Endothelial cell (in vitro differentiated cells): Measurements from ENCODE around the gene BTN3A1. TPM values are rescaled to one million over a fixed set of nuclear protein-coding genes. Genes with fewer than 3 reads are reported as not detected.

Source experiments
- DNase-seq: peaks from one replicate; pipeline ENCODE4 v3.0.0; 2021; ENCODE audit warnings: low spot score
- H3K27ac Mint-ChIP-seq: one replicate; pipeline ENCODE4 v1.8.0; 2021; ENCODE audit warnings: mixed read lengths, inconsistent platforms; ENCODE audit not compliant: unreplicated experiment
- H3K27me3 Mint-ChIP-seq: one replicate; pipeline ENCODE4 v1.8.0; 2021; ENCODE audit warnings: mild to moderate bottlenecking, moderate library complexity, mixed read lengths, inconsistent platforms; ENCODE audit not compliant: unreplicated experiment
- H3K36me3 Mint-ChIP-seq: one replicate; pipeline ENCODE4 v1.8.0; 2021; ENCODE audit warnings: mild to moderate bottlenecking, low read depth, mixed read lengths, inconsistent platforms; ENCODE audit not compliant: unreplicated experiment
- H3K4me1 Mint-ChIP-seq: one replicate; pipeline ENCODE4 v1.8.0; 2021; ENCODE audit warnings: mild to moderate bottlenecking, mixed read lengths, inconsistent platforms; ENCODE audit not compliant: unreplicated experiment
- H3K4me3 Mint-ChIP-seq: one replicate; pipeline ENCODE4 v1.8.0; 2021; ENCODE audit warnings: mild to moderate bottlenecking, mixed read lengths, inconsistent platforms; ENCODE audit not compliant: unreplicated experiment
- H3K9me3 Mint-ChIP-seq: one replicate; pipeline ENCODE4 v1.8.0; 2021; ENCODE audit warnings: mixed read lengths, inconsistent platforms; ENCODE audit not compliant: unreplicated experiment
- CTCF ChIP-seq: fragments of 200-600 bp; sonication (generic); IDR thresholded peaks from one replicate; pipeline ENCODE4 v1.5.0; 2021; ENCODE audit warnings: antibody characterized with exemption; ENCODE audit not compliant: unreplicated experiment
- total RNA-seq: library from RNA; stranded (reverse); fragmentation: NEBNext Ultra II Directional; extraction: Animal tissue kit (Norgen Biotek cat#: 25700); gene quantifications from one replicate; pipeline ENCODE4 v1.2.1, GENCODE V29; 2021; ENCODE audit not compliant: unreplicated experiment

Gene BTN3A1
- total RNA-seq, 1 donor from 2014 or later, result 7.1 TPM

GRCh38 chr6:26401389-26401986 lies 587 bp upstream of the BTN3A1 start:
- DNase-seq, result no peak
- Mint-ChIP-seq H3K9me3 (no peaks in the 10 kb centered on the region), H3K4me1 (peaks cover 32% of the 10 kb centered on the region), H3K27me3 (peaks cover 2% of the 10 kb centered on the region), H3K4me3 (peak overlapping the region; percentile 94), H3K27ac (no peak overlapping the region), H3K36me3 (peaks cover 1% of the 10 kb centered on the region)
- TF ChIP-seq CTCF, result no peak

- DNase-seq, result no peak
- Mint-ChIP-seq H3K4me1 (peaks cover 21% of the 10 kb centered on the region), H3K9me3 (no peaks in the 10 kb centered on the region), H3K27ac (no peak overlapping the region), H3K27me3 (peaks cover 2% of the 10 kb centered on the region), H3K4me3 (no peak overlapping the region), H3K36me3 (peaks cover 5% of the 10 kb centered on the region)
- no peak for TF ChIP-seq CTCF
These were observed 1.8 kb downstream of the BTN3A1 start for GRCh38 chr6:26403893-26404292.

- H3K4me3 Mint-ChIP-seq, result no peak overlapping the region
- H3K4me1 Mint-ChIP-seq, result peaks cover 20% of the 10 kb centered on the region
- H3K9me3 Mint-ChIP-seq, result no peaks in the 10 kb centered on the region
- H3K27ac Mint-ChIP-seq, result no peak overlapping the region
- DNase-seq, result no peak
- TF ChIP-seq CTCF, result no peak
- H3K27me3 Mint-ChIP-seq, result peaks cover 2% of the 10 kb centered on the region
- peaks cover 5% of the 10 kb centered on the region for H3K36me3 Mint-ChIP-seq
These were observed 2.5 kb downstream of the BTN3A1 start for GRCh38 chr6:26404546-26404945.

GRCh38 chr6:26408828-26409730 lies 7.0 kb downstream of the BTN3A1 start:
- Mint-ChIP-seq H3K36me3 (peaks cover 5% of the 10 kb centered on the region), H3K4me3 (no peak overlapping the region), H3K9me3 (no peaks in the 10 kb centered on the region), H3K27me3 (no peaks in the 10 kb centered on the region), H3K27ac (no peak overlapping the region), H3K4me1 (peaks cover 29% of the 10 kb centered on the region)
- no peak for DNase-seq
- TF ChIP-seq CTCF, result no peak

- H3K9me3 Mint-ChIP-seq, result no peaks in the 10 kb centered on the region
- peak overlapping the region; percentile 68 for H3K27ac Mint-ChIP-seq
- peaks cover 2% of the 10 kb centered on the region for H3K27me3 Mint-ChIP-seq
- H3K4me1 Mint-ChIP-seq, result peaks cover 29% of the 10 kb centered on the region
- peaks cover 1% of the 10 kb centered on the region for H3K36me3 Mint-ChIP-seq
- DNase-seq, result no peak
- H3K4me3 Mint-ChIP-seq, result no peak overlapping the region
- no peak for TF ChIP-seq CTCF
These were observed 9.7 kb downstream of the BTN3A1 start for GRCh38 chr6:26411751-26412150.
